HG03460 (cell line): ENCODE results near the gene LZIC.

Experiments
- ATAC-seq: cut with Tn5 transposase; IDR thresholded peaks from one replicate; pipeline ENCODE4 v1.9.1; 2021; ENCODE audit not compliant: unreplicated experiment

LZIC gene

DNA sequence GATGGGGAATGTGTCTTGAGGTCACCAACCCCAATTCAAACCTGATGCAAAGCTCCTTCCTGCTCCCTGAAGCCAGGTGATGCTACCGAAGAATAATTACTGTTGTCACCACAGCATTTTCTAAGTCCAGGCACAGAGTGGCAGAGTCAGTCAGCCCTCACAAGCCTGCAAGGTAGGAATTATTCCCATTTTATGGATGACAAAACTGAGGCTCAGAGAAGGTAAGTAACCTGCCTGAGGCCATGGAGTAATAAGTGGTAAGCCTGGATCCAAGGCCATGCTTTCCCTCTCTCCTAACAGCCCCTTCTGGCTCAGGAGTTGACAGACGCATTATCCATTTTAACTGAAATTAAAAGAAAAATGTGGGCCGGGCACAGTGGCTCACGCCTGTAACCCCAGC lies 56.1 kb downstream of the LZIC start:
- no peak for ATAC-seq

DNA sequence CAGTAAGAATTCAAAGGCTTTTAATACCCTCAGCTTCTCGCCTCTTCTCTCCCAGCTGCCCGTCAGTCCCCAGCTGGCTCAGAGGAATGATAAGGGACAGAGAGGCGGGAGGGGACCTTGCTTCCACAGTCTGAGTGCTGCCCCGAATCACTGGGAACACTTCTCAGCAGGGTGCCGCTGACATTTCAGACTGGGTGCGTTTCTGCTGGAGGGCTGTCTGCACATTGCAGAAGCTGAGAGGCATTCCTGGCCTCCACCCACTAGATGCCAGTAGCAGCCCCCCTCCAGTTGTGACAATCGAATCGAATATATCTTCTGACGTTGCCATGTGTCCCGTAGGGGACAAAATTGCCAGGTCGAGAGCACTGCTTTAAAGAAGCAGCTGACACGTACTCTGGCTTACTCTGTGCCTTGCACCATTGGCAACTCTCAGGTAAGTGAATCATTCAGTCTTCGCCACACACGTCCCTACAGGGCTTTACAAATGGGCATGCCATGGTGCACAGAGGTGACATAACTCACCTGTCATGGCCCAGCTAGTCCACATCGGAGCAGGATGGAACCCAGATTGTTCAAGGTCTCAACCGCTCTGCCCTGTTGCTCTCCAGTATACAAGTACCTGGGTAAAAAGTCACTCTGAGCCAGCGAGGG lies 57.0 kb downstream of the LZIC start:
- no peak for ATAC-seq

DNA sequence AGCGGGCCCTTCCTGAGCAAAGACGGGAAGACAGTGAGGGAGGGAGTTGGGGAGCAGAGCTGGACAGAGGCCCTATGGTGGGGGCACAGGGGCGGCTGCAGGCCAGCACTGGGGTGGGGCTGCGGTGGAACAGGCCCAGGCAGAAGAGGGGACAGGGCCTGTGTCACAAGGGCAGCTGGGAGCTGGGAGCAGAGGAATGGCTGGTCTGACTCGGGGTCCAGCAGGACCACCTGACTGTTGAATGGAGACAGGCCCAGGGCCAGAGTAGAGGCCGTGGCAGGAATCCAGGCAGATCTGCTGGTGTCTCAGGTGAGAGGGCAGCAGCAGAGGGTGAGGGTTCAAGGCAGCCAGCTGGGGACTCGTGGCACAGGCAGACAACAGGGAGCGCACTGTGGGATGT lies 58.4 kb downstream of the LZIC start:
- no peak for ATAC-seq

DNA sequence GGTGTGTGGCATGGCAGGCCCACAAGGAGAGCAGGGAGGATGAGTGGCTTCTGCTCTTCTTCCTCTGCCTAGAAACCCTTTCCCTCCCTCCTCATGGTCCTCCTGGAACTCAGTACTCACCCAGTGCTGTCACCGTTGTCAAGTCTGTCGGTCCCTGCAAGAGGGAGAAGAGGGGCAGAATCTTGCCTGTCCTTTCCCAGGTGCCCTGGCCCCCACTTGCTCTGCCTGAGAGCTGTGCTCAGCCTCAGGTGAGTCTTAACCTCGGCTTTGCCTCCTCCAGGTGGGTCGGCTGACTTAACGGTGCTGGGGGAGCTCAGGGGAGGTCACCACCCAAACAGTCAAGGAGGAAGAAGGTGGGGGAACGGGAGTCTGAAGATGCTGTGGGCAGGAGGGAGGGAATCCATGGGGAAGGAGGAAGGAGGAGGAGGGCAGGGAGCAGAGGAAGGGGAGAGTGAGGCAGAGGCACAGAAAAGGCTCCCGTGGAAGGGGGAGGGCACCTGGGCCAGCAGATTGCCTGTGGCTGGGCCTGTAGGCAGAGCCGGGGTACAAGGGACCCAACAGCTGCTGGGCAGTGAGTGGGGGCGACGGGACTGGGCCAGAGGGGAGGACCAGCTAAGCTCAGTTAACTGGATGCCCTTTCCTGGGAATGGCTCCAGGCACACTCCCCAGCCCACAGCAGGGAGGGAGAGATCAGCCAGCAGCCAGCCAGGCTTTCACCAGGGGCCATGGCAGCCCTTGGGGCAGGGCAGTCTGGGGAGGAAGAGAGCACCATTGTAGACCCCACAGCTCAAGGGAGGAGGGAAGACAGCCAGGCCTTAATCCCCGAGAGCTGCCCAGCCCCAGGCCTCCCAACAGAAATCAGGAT lies 59.4 kb downstream of the LZIC start:
- no peak for ATAC-seq

- no peak for ATAC-seq
Observed at GRCh38 chr1:9882945-9883303, 60.3 kb downstream of the LZIC start.

GRCh38 chr1:9882296-9882944 lies 60.8 kb downstream of the LZIC start:
- no peak for ATAC-seq

- no peak for ATAC-seq
Observed at GRCh38 chr1:9881838-9882249, 61.3 kb downstream of the LZIC start.
